HEK293 (cell line): ENCODE data around the gene FKBP8.

Experiments used
- CTCF ChIA-PET: fragments of 350-600 bp; formaldehyde crosslinking; extraction: SDS; loops from one replicate; lab custom pipeline; 2021; ENCODE audit warnings: antibody characterized with exemption; lab: Yijun Ruan, JAX
- POLR2A ChIA-PET: fragments of 300-600 bp; formaldehyde crosslinking; extraction: SDS; loops from one replicate; lab custom pipeline; 2020; ENCODE audit warnings: antibody characterized with exemption, inconsistent platforms; lab: Yijun Ruan, JAX
- H3K27ac ChIP-seq: fragments of 200-500 bp; sonication (Bioruptor generic); 2 replicates; pipeline ENCODE4 v1.5.1; 2014; ENCODE audit warnings: low read depth, low read length, control low read depth, inconsistent platforms; ENCODE audit errors: extremely low read depth
- H3K36me3 ChIP-seq, 2 experiments: fragments of 200-500 bp in 1 of 2; sonication (Bioruptor generic) in 1 of 2; 1 replicate in 1 of 2; 2 replicates in 1 of 2; pipeline ENCODE4 v1.5.1; 2014 to 2017; ENCODE audit warnings: inconsistent platforms in 2 of 2, low read length in 2 of 2; ENCODE audit not compliant: control insufficient read depth in 2 of 2, insufficient read depth in 1 of 2
- H3K4me1 ChIP-seq: fragments of 200-500 bp; sonication (Bioruptor generic); 2 replicates; pipeline ENCODE4 v1.5.1; 2014; ENCODE audit warnings: mild to moderate bottlenecking, low read length, inconsistent platforms; ENCODE audit not compliant: control insufficient read depth, insufficient read depth
- H3K4me3 ChIP-seq: 2 replicates; pipeline ENCODE4 v1.5.1; 2011; ENCODE audit warnings: low read depth, mild to moderate bottlenecking, control low read depth, low read length, moderate library complexity
- H3K9me3 ChIP-seq: fragments of 200-500 bp; sonication (Bioruptor generic); 2 replicates; pipeline ENCODE4 v1.5.1; 2014; ENCODE audit warnings: low read depth, low read length, inconsistent platforms; ENCODE audit not compliant: control insufficient read depth, insufficient read depth
- EGR2 ChIP-seq: fragments of 450-650 bp; formaldehyde crosslinking; IDR thresholded peaks from 2 replicates; pipeline ENCODE4 v1.5.1; 2016; ENCODE audit warnings: low read depth, missing biosample characterization, missing genetic modification characterization
- PATZ1 ChIP-seq: fragments of 450-650 bp; formaldehyde crosslinking; IDR thresholded peaks from 2 replicates; pipeline ENCODE4 v1.5.1; 2016; ENCODE audit warnings: missing biosample characterization, missing genetic modification characterization
- RBAK ChIP-seq: fragments of 450-650 bp; formaldehyde crosslinking; IDR thresholded peaks from 2 replicates; pipeline ENCODE4 v1.5.1; 2016; ENCODE audit warnings: missing biosample characterization, missing genetic modification characterization
- ZBTB1 ChIP-seq: fragments of 450-650 bp; formaldehyde crosslinking; IDR thresholded peaks from 2 replicates; pipeline ENCODE4 v1.5.1; 2016; ENCODE audit warnings: missing biosample characterization, missing genetic modification characterization
- ZBTB48 ChIP-seq: fragments of 450-650 bp; formaldehyde crosslinking; IDR thresholded peaks from 2 replicates; pipeline ENCODE4 v1.5.1; 2016; ENCODE audit warnings: missing biosample characterization, missing genetic modification characterization
- ZFP3 ChIP-seq: fragments of 450-650 bp; formaldehyde crosslinking; IDR thresholded peaks from 2 replicates; pipeline ENCODE4 v1.5.1; 2016; ENCODE audit warnings: low read depth, missing biosample characterization, missing genetic modification characterization
- ZNF449 ChIP-seq: fragments of 450-650 bp; formaldehyde crosslinking; IDR thresholded peaks from 2 replicates; pipeline ENCODE4 v1.5.1; 2017; ENCODE audit warnings: missing biosample characterization, mild to moderate bottlenecking, missing genetic modification characterization, moderate library complexity
- ZNF48 ChIP-seq: fragments of 450-650 bp; formaldehyde crosslinking; IDR thresholded peaks from 2 replicates; pipeline ENCODE4 v1.5.1; 2016; ENCODE audit warnings: missing biosample characterization, missing genetic modification characterization
- ZNF530 ChIP-seq: fragments of 450-650 bp; formaldehyde crosslinking; IDR thresholded peaks from 2 replicates; pipeline ENCODE4 v1.5.1; 2016; ENCODE audit warnings: low read depth, missing biosample characterization, missing genetic modification characterization
- ZNF629 ChIP-seq: fragments of 450-650 bp; formaldehyde crosslinking; IDR thresholded peaks from 2 replicates; pipeline ENCODE4 v1.5.1; 2017; ENCODE audit warnings: missing biosample characterization, missing genetic modification characterization
- TF ChIP-seq, protein P1 (sequence below): fragments of 450-650 bp; formaldehyde crosslinking; IDR thresholded peaks from 2 replicates; pipeline ENCODE4 v1.5.1; 2016; ENCODE audit warnings: missing biosample characterization, missing genetic modification characterization
- TF ChIP-seq, protein P2 (sequence below): fragments of 450-650 bp; formaldehyde crosslinking; IDR thresholded peaks from 2 replicates; pipeline ENCODE4 v1.5.1; 2016; ENCODE audit warnings: missing biosample characterization, missing genetic modification characterization
- TF ChIP-seq, protein P3 (sequence below): IDR thresholded peaks from 2 replicates; pipeline ENCODE4 v1.6.1; 2011; ENCODE audit warnings: mild to moderate bottlenecking, low read depth, low read length, borderline replicate concordance
- TF ChIP-seq, protein P4 (sequence below): fragments of 450-650 bp; formaldehyde crosslinking; IDR thresholded peaks from 2 replicates; pipeline ENCODE4 v1.5.1; 2016; ENCODE audit warnings: missing biosample characterization, missing genetic modification characterization, borderline replicate concordance

The FKBP8 gene

DNA sequence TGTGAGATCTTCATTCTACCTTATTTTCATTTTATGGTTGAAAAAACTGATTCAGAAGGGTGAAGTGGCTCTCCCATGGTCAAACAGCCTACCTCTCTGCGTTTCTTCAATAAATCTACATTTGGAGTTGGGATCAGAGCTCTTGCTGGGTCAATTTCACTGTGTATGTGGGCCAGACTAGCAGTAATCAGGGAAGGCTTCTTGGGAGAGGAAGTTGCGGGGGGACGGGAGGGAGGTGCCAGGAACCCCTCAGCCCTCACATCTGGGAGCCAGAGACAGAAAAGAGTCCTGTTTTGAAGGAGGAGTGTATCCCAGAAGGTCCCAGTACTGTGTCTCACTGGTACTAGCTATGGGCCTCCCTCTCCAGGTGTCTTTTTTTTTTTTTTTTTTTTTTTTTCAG is 15.2 kb upstream of the FKBP8 start (continued):
- TF ChIP-seq, protein P1, sequence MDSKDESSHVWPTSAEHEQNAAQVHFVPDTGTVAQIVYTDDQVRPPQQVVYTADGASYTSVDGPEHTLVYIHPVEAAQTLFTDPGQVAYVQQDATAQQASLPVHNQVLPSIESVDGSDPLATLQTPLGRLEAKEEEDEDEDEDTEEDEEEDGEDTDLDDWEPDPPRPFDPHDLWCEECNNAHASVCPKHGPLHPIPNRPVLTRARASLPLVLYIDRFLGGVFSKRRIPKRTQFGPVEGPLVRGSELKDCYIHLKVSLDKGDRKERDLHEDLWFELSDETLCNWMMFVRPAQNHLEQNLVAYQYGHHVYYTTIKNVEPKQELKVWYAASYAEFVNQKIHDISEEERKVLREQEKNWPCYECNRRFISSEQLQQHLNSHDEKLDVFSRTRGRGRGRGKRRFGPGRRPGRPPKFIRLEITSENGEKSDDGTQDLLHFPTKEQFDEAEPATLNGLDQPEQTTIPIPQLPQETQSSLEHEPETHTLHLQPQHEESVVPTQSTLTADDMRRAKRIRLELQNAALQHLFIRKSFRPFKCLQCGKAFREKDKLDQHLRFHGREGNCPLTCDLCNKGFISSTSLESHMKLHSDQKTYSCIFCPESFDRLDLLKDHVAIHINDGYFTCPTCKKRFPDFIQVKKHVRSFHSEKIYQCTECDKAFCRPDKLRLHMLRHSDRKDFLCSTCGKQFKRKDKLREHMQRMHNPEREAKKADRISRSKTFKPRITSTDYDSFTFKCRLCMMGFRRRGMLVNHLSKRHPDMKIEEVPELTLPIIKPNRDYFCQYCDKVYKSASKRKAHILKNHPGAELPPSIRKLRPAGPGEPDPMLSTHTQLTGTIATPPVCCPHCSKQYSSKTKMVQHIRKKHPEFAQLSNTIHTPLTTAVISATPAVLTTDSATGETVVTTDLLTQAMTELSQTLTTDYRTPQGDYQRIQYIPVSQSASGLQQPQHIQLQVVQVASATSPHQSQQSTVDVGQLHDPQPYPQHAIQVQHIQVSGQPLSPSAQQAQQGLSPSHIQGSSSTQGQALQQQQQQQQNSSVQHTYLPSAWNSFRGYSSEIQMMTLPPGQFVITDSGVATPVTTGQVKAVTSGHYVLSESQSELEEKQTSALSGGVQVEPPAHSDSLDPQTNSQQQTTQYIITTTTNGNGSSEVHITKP (tag by site-specific recombination): no peak
- TF ChIP-seq ZBTB1 (tag by site-specific recombination): no peak
- TF ChIP-seq ZBTB48 (tag by site-specific recombination): no peak
- no peak for TF ChIP-seq ZNF449 (tag by site-specific recombination)
- TF ChIP-seq, protein P2, sequence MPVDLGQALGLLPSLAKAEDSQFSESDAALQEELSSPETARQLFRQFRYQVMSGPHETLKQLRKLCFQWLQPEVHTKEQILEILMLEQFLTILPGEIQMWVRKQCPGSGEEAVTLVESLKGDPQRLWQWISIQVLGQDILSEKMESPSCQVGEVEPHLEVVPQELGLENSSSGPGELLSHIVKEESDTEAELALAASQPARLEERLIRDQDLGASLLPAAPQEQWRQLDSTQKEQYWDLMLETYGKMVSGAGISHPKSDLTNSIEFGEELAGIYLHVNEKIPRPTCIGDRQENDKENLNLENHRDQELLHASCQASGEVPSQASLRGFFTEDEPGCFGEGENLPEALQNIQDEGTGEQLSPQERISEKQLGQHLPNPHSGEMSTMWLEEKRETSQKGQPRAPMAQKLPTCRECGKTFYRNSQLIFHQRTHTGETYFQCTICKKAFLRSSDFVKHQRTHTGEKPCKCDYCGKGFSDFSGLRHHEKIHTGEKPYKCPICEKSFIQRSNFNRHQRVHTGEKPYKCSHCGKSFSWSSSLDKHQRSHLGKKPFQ (tag by site-specific recombination): no peak

DNA sequence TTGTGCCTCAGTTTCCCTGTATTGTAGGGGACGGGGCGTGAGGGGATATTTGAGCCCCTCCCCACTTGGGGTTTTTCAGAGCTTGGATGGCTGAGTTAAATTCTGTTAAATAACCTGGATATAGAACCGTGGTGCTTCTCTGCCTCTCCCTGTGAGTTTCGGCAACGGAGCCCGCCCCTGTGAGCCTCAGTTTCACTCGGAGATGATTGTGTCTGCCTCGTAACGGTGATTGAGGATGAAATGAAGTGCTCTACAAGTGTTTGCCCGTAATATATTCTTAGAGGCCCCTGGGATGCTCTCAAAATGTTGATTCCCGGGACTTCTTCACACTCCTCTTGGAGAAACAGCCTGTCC is 14.8 kb upstream of the FKBP8 start:
- no peaks in the 10 kb centered on the region for H3K9me3 ChIP-seq
- peak overlapping the region; percentile 51; the same call in 1 of the 2 replicates for H3K27ac ChIP-seq
- peak overlapping the region; percentile 81 for H3K4me3 ChIP-seq
- ChIA-PET CTCF (interaction anchor here (0.6 to 2.2 kb wide), 3 partner anchors 18 to 96 kb away, joined by 3 to 9 read pairs (median 3); no protein-coding TSS in a partner anchor), POLR2A (interaction anchor here (0.6 to 4.9 kb wide), 12 partner anchors 8 to 133 kb away, joined by 3 to 62 read pairs (median 6); partner anchors contain the start of genes ELL, REX1BD and UBA52)
- H3K36me3 ChIP-seq: peaks cover under 1 to 20% of the 10 kb centered on the region in 2 experiments; a peak in 2 of 3 replicates
- H3K4me1 ChIP-seq: no peaks in the 10 kb centered on the region
- TF ChIP-seq, protein P3, sequence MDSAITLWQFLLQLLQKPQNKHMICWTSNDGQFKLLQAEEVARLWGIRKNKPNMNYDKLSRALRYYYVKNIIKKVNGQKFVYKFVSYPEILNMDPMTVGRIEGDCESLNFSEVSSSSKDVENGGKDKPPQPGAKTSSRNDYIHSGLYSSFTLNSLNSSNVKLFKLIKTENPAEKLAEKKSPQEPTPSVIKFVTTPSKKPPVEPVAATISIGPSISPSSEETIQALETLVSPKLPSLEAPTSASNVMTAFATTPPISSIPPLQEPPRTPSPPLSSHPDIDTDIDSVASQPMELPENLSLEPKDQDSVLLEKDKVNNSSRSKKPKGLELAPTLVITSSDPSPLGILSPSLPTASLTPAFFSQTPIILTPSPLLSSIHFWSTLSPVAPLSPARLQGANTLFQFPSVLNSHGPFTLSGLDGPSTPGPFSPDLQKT: no peak
- no peak for TF ChIP-seq ZNF629 (tag by site-specific recombination)
- TF ChIP-seq ZNF48: no peak
- TF ChIP-seq, protein P4, sequence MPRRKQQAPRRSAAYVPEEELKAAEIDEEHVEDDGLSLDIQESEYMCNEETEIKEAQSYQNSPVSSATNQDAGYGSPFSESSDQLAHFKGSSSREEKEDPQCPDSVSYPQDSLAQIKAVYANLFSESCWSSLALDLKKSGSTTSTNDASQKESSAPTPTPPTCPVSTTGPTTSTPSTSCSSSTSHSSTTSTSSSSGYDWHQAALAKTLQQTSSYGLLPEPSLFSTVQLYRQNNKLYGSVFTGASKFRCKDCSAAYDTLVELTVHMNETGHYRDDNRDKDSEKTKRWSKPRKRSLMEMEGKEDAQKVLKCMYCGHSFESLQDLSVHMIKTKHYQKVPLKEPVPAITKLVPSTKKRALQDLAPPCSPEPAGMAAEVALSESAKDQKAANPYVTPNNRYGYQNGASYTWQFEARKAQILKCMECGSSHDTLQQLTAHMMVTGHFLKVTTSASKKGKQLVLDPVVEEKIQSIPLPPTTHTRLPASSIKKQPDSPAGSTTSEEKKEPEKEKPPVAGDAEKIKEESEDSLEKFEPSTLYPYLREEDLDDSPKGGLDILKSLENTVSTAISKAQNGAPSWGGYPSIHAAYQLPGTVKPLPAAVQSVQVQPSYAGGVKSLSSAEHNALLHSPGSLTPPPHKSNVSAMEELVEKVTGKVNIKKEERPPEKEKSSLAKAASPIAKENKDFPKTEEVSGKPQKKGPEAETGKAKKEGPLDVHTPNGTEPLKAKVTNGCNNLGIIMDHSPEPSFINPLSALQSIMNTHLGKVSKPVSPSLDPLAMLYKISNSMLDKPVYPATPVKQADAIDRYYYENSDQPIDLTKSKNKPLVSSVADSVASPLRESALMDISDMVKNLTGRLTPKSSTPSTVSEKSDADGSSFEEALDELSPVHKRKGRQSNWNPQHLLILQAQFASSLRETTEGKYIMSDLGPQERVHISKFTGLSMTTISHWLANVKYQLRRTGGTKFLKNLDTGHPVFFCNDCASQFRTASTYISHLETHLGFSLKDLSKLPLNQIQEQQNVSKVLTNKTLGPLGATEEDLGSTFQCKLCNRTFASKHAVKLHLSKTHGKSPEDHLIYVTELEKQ: no peak
- TF ChIP-seq RBAK (tag by site-specific recombination): no peak
- TF ChIP-seq EGR2 (tag by site-specific recombination): no peak
- TF ChIP-seq PATZ1 (tag by site-specific recombination): no peak
- no peak for TF ChIP-seq ZNF530
- no peak for TF ChIP-seq ZFP3 (tag by site-specific recombination)
